A549 (cell line): ENCODE measurements around the gene ACIN1. TPM values are rescaled to one million over a fixed set of nuclear protein-coding genes. Genes with fewer than 3 reads are reported as not detected.

ENCODE experiments used
- ATAC-seq, 2 experiments: fragments of 200-7000 bp in 1 of 2; fragments of >200 bp in 1 of 2; cut with Nextera tagmentation in 1 of 2; cut with Tn5 transposase in 1 of 2; 3 replicates each; pipeline versions ENCODE4 v1.8.0 to v1.9.1; 2018 to 2020; ENCODE audit warnings: mild to moderate bottlenecking in 1 of 2, moderate library complexity in 1 of 2
- CTCF ChIA-PET: fragments of 300-600 bp; sonication (Branson Sonifier 250); formaldehyde crosslinking; extraction: SDS; loops from one replicate; lab custom pipeline; 2021; ENCODE audit warnings: antibody characterized with exemption, inconsistent platforms; lab: Yijun Ruan, JAX
- POLR2A ChIA-PET: fragments of 350-600 bp; formaldehyde crosslinking; extraction: SDS; loops from one replicate; lab custom pipeline; 2021; ENCODE audit warnings: antibody characterized with exemption, inconsistent platforms; lab: Yijun Ruan, JAX
- DNase-seq, 2 experiments: peaks; one replicate each; pipeline versions ENCODE4 v3.0.0 to v3.0.0-alpha.2; 2011 to 2016; ENCODE audit warnings: low read depth in 1 of 2, low spot score in 1 of 2
- FAIRE-seq: peaks from 2 replicates; lab custom pipeline; 2011; peaks lifted over from hg19 to GRCh38; lab: Jason Lieb, UNC
- H3K27ac ChIP-seq, 2 experiments: fragments of >200 bp; sonication (Bioruptor Twin); formaldehyde crosslinking; 3 replicates each; pipeline ENCODE4 v1.5.1; 2016 to 2017
- H3K4me1 ChIP-seq: fragments of >200 bp; sonication (Bioruptor Twin); formaldehyde crosslinking; 3 replicates; pipeline ENCODE4 v1.6.1; 2016
- H3K4me2 ChIP-seq: fragments of >200 bp; sonication (Bioruptor Twin); formaldehyde crosslinking; 3 replicates; pipeline ENCODE4 v1.6.1; 2016
- H3K4me3 ChIP-seq: fragments of >200 bp; sonication (Bioruptor Twin); formaldehyde crosslinking; 3 replicates; pipeline ENCODE4 v1.5.1; 2016
- H3K9me3 ChIP-seq: fragments of >200 bp; sonication (Bioruptor Twin); formaldehyde crosslinking; 3 replicates; pipeline ENCODE4 v1.6.1; 2016
- BHLHE40 ChIP-seq: IDR thresholded peaks from 2 replicates; pipeline ENCODE4 v1.6.1; 2012; ENCODE audit warnings: low read depth, low read length, inconsistent platforms
- CBX8 ChIP-seq: fragments of 200-600 bp; sonication (generic); IDR thresholded peaks from 2 replicates; pipeline ENCODE4 v1.6.1; 2016
- CHD4 ChIP-seq: fragments of 200-600 bp; sonication (generic); IDR thresholded peaks from 2 replicates; pipeline ENCODE4 v1.6.1; 2016; ENCODE audit warnings: antibody characterized with exemption, mild to moderate bottlenecking, borderline replicate concordance
- CTCF ChIP-seq: fragments of >200 bp; sonication (Bioruptor Twin); formaldehyde crosslinking; IDR thresholded peaks from 3 replicates; pipeline ENCODE4 v1.5.1; 2016
- ESRRA ChIP-seq: fragments of 150-350 bp; IDR thresholded peaks from 2 replicates; pipeline ENCODE4 v1.6.1; 2014; ENCODE audit warnings: mild to moderate bottlenecking, low read length, borderline replicate concordance
- FOSB ChIP-seq: fragments of 250-450 bp; sonication (Bioruptor Pico); IDR thresholded peaks from 2 replicates; pipeline ENCODE4 v1.5.0; 2020; ENCODE audit warnings: mild to moderate bottlenecking, moderate library complexity
- HDAC2 ChIP-seq: fragments of 200-600 bp; sonication (generic); IDR thresholded peaks from 2 replicates; pipeline ENCODE4 v1.6.1; 2016
- JUN ChIP-seq, 2 experiments: fragments of >200 bp; sonication (Bioruptor Twin); formaldehyde crosslinking; IDR thresholded peaks; 2 replicates in 1 of 2; 3 replicates in 1 of 2; pipeline ENCODE4 v1.6.1; 2016 to 2017
- KDM1A ChIP-seq: fragments of 200-600 bp; sonication (generic); IDR thresholded peaks from 2 replicates; pipeline ENCODE4 v1.6.1; 2016; ENCODE audit warnings: low read depth, mild to moderate bottlenecking
- MAX ChIP-seq: IDR thresholded peaks from 2 replicates; pipeline ENCODE4 v1.6.1; 2012
- NFE2L2 ChIP-seq: fragments of 150-350 bp; conservative IDR thresholded peaks from 2 replicates; pipeline ENCODE4 v1.6.1; 2014; ENCODE audit warnings: low read length
- POLR2AphosphoS2 ChIP-seq: conservative IDR thresholded peaks from 2 replicates; pipeline ENCODE4 v1.6.1; 2012; ENCODE audit warnings: low read length, improper control_type of control experiment, inconsistent platforms
- RFX5 ChIP-seq: fragments of 450-650 bp; IDR thresholded peaks from 2 replicates; pipeline ENCODE4 v1.7.1; 2014; ENCODE audit warnings: antibody characterized with exemption, mild to moderate bottlenecking, moderate library complexity
- SMC3 ChIP-seq: fragments of >200 bp; sonication (Bioruptor Twin); formaldehyde crosslinking; IDR thresholded peaks from 3 replicates; pipeline ENCODE4 v1.6.1; 2018; ENCODE audit warnings: inconsistent platforms
- TFCP2L1 ChIP-seq: fragments of 250-450 bp; sonication (Bioruptor Pico); IDR thresholded peaks from 2 replicates; pipeline ENCODE4 v1.5.0; 2021; ENCODE audit warnings: mild to moderate bottlenecking
- ZC3H11A ChIP-seq: fragments of 450-650 bp; IDR thresholded peaks from 2 replicates; pipeline ENCODE4 v1.6.1; 2014; ENCODE audit warnings: antibody characterized with exemption, mild to moderate bottlenecking
- WGBS: methylation state at CpG from one replicate; pipeline ENCODE4 v1.1.6; 2017; ENCODE audit errors: missing lambda C conversion rate; 5-methylcytosine and 5-hydroxymethylcytosine counted together
- polyA plus RNA-seq, 4 experiments: library from polyadenylated mRNA; depleted of rRNA in 3 of 4; stranded (reverse); fragments of >200 nt; fragmentation: RNase III in 1 of 4; extraction: RNeasy Plus Mini Kit Qiagen cat#74134 plus additional on column Dnase treatment in 1 of 4; gene quantifications; 2 replicates in 3 of 4; 3 replicates in 1 of 4; pipeline ENCODE4 v1.2.3, GENCODE V29; 2011 to 2017
- TF ChIP-seq, protein P1 (sequence below): fragments of >200 bp; sonication (Bioruptor Twin); formaldehyde crosslinking; IDR thresholded peaks from 3 replicates; pipeline ENCODE4 v1.6.1; 2016
- TF ChIP-seq, protein P2 (sequence below): fragments of 250-450 bp; sonication (Bioruptor Pico); IDR thresholded peaks from 2 replicates; pipeline ENCODE4 v1.5.0; 2020; ENCODE audit warnings: low read depth, mild to moderate bottlenecking, moderate library complexity
- TF ChIP-seq, protein P3 (sequence below): fragments of 200-600 bp; sonication (generic); IDR thresholded peaks from 2 replicates; pipeline ENCODE4 v1.6.1; 2016; ENCODE audit warnings: antibody characterized with exemption, mild to moderate bottlenecking, moderate library complexity

The ACIN1 gene
- polyA plus RNA-seq, 2 of the 4 experiments (the other 2 are of a cell fraction): 140 to 147 TPM

- no peak overlapping the region for H3K27ac ChIP-seq
- H3K4me2 ChIP-seq: no peak overlapping the region
- POLR2A ChIA-PET: no interaction called here
Measured at GRCh38 chr14:23139874-23140273, 44.9 kb upstream of the ACIN1 start.

More at GRCh38 chr14:23139874-23140273, 44.9 kb upstream of the ACIN1 start:
- no peaks in the 10 kb centered on the region for H3K9me3 ChIP-seq
- ATAC-seq (no peak), FAIRE-seq (no peak), DNase-seq (no peak)
- CTCF ChIA-PET: interaction anchor here (5.0 to 12.5 kb wide), 2 partner anchors 19 to 47 kb away, joined by 33 to 80 read pairs; partner anchors contain the start of gene CEBPE
- no peak overlapping the region for H3K4me3 ChIP-seq
- TF ChIP-seq BHLHE40: no peak
- TF ChIP-seq JUN (IDR thresholded peaks at IDR 0.05): no peak
- no peak for TF ChIP-seq TFCP2L1 (CRISPR knock-in tag)
- no peak for TF ChIP-seq POLR2AphosphoS2
- no peak for TF ChIP-seq MAX
- no peak for TF ChIP-seq FOSB (CRISPR knock-in tag)
- TF ChIP-seq ZC3H11A: no peak
- TF ChIP-seq CBX8: no peak
- TF ChIP-seq CTCF: no peak
- TF ChIP-seq CHD4: no peak
- TF ChIP-seq KDM1A: no peak
- no peak for TF ChIP-seq ESRRA
- no peak for TF ChIP-seq SMC3
- no peak for TF ChIP-seq RFX5
- TF ChIP-seq, protein P1, sequence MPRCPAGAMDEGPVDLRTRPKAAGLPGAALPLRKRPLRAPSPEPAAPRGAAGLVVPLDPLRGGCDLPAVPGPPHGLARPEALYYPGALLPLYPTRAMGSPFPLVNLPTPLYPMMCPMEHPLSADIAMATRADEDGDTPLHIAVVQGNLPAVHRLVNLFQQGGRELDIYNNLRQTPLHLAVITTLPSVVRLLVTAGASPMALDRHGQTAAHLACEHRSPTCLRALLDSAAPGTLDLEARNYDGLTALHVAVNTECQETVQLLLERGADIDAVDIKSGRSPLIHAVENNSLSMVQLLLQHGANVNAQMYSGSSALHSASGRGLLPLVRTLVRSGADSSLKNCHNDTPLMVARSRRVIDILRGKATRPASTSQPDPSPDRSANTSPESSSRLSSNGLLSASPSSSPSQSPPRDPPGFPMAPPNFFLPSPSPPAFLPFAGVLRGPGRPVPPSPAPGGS: no peak
- TF ChIP-seq, protein P2, sequence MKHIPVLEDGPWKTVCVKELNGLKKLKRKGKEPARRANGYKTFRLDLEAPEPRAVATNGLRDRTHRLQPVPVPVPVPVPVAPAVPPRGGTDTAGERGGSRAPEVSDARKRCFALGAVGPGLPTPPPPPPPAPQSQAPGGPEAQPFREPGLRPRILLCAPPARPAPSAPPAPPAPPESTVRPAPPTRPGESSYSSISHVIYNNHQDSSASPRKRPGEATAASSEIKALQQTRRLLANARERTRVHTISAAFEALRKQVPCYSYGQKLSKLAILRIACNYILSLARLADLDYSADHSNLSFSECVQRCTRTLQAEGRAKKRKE (CRISPR knock-in tag): no peak
- TF ChIP-seq HDAC2: no peak
- TF ChIP-seq, protein P3, sequence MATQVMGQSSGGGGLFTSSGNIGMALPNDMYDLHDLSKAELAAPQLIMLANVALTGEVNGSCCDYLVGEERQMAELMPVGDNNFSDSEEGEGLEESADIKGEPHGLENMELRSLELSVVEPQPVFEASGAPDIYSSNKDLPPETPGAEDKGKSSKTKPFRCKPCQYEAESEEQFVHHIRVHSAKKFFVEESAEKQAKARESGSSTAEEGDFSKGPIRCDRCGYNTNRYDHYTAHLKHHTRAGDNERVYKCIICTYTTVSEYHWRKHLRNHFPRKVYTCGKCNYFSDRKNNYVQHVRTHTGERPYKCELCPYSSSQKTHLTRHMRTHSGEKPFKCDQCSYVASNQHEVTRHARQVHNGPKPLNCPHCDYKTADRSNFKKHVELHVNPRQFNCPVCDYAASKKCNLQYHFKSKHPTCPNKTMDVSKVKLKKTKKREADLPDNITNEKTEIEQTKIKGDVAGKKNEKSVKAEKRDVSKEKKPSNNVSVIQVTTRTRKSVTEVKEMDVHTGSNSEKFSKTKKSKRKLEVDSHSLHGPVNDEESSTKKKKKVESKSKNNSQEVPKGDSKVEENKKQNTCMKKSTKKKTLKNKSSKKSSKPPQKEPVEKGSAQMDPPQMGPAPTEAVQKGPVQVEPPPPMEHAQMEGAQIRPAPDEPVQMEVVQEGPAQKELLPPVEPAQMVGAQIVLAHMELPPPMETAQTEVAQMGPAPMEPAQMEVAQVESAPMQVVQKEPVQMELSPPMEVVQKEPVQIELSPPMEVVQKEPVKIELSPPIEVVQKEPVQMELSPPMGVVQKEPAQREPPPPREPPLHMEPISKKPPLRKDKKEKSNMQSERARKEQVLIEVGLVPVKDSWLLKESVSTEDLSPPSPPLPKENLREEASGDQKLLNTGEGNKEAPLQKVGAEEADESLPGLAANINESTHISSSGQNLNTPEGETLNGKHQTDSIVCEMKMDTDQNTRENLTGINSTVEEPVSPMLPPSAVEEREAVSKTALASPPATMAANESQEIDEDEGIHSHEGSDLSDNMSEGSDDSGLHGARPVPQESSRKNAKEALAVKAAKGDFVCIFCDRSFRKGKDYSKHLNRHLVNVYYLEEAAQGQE: no peak
- TF ChIP-seq NFE2L2: no peak
- H3K4me1 ChIP-seq: peaks cover 9% of the 10 kb centered on the region; the same call in 1 of the 3 replicates
- WGBS: 74% methylated on average over 2 of the region's 2 CpGs
